GM21360 (cell line): ENCODE results near the gene CFAP46.

Experiments
- ATAC-seq: cut with Tn5 transposase; IDR thresholded peaks from one replicate; pipeline ENCODE4 v1.9.1; 2021; ENCODE audit warnings: mild to moderate bottlenecking, moderate library complexity; ENCODE audit not compliant: unreplicated experiment

CFAP46 gene

GRCh38 chr10:132882069-132882951 lies 60.1 kb downstream of the CFAP46 start:
- no peak for ATAC-seq

- no peak for ATAC-seq
Observed at GRCh38 chr10:132881186-132881920, 61.0 kb downstream of the CFAP46 start.

GRCh38 chr10:132880128-132880981 lies 62.0 kb downstream of the CFAP46 start:
- no peak for ATAC-seq

GRCh38 chr10:132879408-132880127 lies 62.8 kb downstream of the CFAP46 start:
- ATAC-seq, result no peak

- ATAC-seq, result no peak
Observed at GRCh38 chr10:132878730-132879407, 63.5 kb downstream of the CFAP46 start.

GRCh38 chr10:132878091-132878729 lies 64.2 kb downstream of the CFAP46 start:
- ATAC-seq, result no peak

- ATAC-seq, result no peak
Observed at GRCh38 chr10:132877473-132877872, 64.9 kb downstream of the CFAP46 start.

- no peak for ATAC-seq
Observed at GRCh38 chr10:132876993-132877431, 65.4 kb downstream of the CFAP46 start.

- no peak for ATAC-seq
Observed at GRCh38 chr10:132876131-132876860, 66.1 kb downstream of the CFAP46 start.

GRCh38 chr10:132875435-132875834 lies 66.9 kb downstream of the CFAP46 start:
- ATAC-seq, result no peak

- ATAC-seq, result no peak
Observed at GRCh38 chr10:132873395-132873794, 69.0 kb downstream of the CFAP46 start.

- no peak for ATAC-seq
Observed at GRCh38 chr10:132872658-132873057, 69.7 kb downstream of the CFAP46 start.

- no peak for ATAC-seq
Observed at GRCh38 chr10:132870426-132870825, 71.9 kb downstream of the CFAP46 start.

- no peak for ATAC-seq
Observed at GRCh38 chr10:132869621-132870020, 72.7 kb downstream of the CFAP46 start.

GRCh38 chr10:132868995-132869394 lies 73.4 kb downstream of the CFAP46 start:
- no peak for ATAC-seq

- no peak for ATAC-seq
Observed at GRCh38 chr10:132867801-132868644, 74.3 kb downstream of the CFAP46 start.

GRCh38 chr10:132866601-132867381 lies 75.6 kb downstream of the CFAP46 start:
- no peak for ATAC-seq
